Ramos (cell line): ENCODE results near the gene FAM83F.

Experiments
- in situ Hi-C: fragments of 300-500 bp; cut with MboI; formaldehyde crosslinking; loops from one replicate; pipeline ENCODE4 v1.14.3; 2022; ENCODE audit warnings: low sequenced_read_pairs; ENCODE audit not compliant: unreplicated experiment

The FAM83F gene

DNA sequence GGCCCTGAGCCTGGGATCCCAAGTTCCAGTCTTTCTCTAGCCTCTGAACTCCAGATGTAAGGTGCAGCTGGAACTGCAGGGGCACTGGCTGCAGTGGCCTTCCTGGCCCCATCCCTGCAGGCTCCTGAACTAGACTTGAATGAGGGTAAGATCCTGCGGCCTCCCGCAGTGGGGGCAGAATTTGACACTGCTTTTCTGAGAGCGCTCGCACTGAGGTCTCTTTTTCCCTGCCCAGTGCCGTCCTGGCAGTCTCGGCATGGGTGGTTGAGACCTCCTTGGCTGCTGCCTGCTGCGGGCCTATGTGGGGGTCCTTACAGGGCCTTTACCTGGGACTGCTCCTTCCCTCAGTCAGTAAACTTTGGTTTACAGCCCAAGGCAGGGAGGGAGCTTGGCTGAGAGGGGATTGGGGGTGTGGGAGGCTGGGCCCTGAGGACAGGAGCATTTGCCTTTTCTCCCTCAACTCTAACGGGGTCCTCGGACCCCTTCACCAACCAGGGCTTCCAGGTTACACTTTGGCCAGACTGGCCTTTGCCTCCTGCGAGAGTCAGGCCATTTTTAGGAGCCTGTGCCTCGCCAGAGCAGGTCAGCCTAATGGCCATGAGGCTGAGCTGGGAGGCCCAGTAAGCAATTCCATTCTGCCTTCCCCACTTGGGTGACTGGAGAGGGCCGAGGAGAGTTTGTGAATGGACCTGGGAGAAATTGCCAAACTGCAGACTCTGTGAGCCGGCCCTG is 35.4 kb downstream of the FAM83F start:
- in situ Hi-C loops: loop anchor here (5.0 kb wide), 1 partner anchor 488 kb away; no protein-coding TSS in a partner anchor

DNA sequence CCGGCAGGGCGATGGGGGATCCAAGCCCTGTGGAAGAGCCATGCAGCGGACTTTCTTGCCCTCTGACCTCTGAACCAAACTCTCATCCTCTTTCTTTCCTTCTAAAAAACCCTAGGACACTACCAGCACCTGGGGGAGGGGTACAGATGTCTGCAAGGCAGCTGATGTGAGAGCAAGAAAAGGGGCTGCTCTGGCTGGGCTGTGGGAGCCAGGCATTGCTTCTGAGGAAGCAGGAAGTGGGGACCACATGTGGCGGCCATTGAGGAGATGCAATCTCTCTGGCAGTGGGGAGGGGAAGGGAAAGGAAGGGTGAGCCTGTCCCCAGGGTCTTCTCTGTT is 36.0 kb downstream of the FAM83F start:
- in situ Hi-C loops: loop anchor here (5.0 kb wide), 1 partner anchor 488 kb away; no protein-coding TSS in a partner anchor

DNA sequence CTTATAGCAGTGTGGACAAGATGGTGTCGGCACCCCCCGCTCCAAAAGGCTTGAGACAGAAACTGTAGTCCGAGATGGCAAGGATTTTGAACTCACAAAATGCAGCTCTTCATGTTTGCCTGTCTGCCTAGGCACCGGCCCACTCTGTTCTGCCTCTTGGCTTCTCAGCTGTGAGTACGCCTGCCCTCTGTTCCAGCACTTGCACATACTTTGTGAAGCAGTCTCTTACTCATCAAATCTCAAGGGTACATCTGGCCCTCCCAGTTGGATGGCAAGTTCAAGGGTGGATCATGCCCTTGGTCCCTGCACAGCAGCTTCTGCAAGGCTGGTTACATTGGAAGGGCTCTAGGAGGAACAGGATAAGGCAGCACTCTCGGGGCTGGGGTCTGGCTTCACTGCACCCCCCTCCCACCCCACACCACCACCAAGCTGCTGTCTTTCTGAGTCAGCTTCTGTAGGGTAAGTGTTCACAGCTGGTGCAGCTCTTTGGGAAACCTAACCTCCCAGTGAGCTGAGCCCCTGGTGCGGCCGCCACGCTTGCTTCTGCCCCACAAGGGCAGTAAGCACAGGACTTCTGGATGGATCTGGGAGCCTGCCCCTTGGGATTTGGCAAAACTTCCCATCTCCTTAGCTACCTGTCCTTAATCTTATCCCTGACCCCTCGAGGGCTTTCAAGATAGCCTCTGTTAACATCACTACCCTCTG is 37.2 kb downstream of the FAM83F start:
- in situ Hi-C loops: loop anchor here (5.0 kb wide), 1 partner anchor 490 kb away; no protein-coding TSS in a partner anchor

DNA sequence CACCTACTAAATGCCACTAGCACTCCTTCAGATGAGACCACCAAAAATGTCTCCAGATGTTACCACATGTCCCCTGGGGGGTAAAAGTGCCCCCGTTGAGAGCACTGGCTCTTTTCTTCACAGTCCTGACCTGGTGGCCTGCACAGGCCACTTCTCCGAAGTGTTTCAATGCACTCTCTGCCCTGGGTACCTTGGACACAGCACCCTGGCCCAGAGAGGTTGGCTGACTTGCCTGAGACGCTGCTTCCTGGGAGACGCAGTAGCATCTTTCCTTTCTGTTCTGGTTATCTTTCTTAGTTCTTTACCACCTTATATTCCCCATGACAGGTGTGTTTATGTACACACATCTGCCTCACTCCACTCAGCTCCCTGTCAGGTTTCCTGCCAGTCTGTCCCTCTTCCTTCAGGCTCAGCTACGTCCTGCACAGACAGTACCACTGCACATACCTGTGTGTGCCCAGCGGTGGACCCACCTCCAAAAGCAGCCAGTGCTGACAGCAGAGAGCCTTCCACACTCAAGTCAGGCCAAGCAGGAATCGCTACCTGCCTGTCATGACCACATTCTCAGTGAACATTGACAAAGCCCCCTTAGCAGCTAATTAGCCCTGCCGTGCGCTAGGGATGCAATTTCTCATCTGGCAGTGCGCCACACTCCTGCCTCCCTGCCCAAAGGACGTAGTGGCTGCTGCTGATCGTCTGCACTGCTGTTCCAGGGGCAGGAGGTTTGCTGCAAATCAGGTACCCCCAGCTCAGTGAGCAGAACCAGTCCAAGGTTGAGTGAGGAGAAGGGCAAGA is 39.0 kb downstream of the FAM83F start:
- in situ Hi-C loops: loop anchor here (5.0 kb wide), 1 partner anchor 491 kb away; no protein-coding TSS in a partner anchor

DNA sequence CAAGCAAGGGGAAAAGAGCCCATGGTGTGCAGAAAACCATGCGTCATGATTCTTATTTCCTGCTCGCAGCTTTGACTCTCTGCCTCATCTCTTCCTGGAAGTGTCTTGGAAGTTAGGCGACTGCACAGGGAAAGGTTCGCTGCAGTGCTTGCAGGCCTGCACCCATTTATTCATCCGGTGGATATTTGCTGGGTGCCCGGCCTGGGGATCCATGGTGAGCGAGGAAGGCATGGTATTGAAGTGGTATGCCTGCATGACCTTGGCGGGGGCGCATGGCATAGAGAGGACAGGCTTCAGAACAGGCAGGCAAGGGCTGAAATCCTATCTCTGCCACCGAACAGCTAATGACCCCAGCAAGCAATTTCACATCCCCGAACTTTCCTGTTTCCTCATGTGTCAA is 40.6 kb downstream of the FAM83F start:
- in situ Hi-C loops: no loop called here

DNA sequence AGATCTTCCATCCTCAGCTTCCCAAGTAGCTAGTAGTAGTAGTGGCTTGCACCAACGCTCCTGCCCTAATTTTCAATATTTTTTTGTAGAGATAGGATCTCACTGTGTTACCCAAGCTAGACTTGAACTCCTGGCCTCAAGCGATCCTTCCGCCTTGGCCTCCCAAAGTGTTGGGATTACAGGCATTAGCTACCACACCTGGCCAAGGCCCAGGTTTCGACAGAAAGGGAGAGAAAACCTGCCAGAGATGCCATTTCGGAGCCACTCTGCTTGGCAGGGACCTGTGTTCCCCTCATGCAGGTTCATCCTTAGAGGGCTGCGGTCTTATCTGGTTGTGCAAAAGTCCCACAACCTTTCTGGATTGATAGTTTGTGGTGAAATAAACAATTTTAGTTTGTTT is 41.4 kb downstream of the FAM83F start:
- in situ Hi-C loops: no loop called here

DNA sequence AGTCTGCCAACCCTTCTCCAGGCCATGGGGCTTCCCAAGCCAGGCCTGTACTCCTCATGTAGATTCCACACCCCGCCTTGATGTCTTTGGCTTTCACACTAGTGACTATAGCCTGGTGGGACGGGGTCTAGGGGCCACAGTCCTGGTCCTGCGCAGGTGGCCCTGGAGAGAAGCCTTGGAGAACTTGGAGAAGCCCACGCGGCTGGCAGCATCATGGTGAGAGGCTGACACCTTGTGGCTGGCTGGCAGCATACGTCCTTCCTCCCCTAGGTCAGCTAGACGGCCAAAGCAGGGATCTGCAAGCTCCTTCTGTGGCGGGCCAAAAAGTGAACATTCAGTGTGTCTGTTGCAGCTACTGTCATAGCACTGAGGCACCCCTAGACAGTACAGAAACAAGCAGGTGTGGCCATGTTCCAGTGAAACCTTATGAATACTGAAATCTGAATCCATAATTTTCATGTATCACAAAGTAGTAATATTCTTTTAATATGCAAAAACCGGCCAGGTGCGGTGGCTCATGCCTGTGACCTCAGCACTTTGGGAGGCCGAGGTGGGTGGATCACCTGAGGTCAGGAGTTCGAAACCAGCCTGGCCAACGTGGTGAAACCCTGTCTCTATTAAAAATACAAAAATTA is 42.0 kb downstream of the FAM83F start:
- in situ Hi-C loops: no loop called here

DNA sequence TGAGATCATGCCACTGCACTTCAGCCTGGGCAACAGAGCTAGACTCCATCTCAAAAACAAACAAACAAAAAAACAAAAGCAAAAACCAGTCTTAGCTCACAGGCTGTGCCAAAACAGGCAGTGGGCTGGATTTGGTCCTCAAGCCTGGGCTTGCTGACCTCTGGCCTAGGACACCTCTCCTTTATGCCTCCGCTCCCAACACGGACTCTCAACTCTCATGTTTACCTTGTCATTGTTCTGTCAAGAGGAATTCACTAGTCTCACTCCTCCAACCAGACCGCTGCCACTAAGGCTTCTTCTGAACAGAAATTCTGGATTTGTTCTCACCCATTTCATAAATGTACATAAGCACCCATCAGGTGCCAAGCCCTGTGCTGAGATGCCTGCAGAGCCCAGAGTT is 42.6 kb downstream of the FAM83F start:
- in situ Hi-C loops: no loop called here

DNA sequence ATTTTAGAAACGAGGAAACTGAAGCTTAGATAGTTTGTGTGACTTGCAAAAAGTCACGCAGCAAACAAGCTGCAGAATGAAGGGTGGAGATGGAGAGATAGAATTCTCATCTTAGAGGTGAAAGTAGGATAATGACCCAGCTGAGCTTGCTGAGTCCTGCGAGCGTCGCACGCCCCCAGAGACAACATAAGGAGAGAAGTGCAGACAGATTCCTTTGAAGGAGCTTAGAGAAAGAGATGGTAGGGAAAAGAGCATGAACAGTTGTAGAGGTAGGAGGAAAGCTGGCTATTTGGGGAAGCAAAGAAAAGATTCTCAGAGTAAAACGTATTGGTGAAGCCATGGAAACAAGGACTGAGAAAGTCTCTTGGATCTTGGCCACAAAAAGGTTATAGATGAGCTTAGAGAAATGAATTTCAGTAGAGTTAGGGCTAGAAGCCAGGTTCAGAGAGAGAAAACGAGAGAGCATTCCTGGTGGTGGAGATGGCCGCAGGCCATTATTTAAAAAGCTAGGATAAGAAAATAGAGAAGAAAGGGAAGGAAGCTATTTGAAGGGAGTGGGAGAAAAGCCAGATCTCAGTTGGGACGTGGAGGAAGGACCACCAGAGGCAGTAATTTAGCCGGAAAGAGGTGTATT is 44.8 kb downstream of the FAM83F start:
- in situ Hi-C loops: no loop called here

DNA sequence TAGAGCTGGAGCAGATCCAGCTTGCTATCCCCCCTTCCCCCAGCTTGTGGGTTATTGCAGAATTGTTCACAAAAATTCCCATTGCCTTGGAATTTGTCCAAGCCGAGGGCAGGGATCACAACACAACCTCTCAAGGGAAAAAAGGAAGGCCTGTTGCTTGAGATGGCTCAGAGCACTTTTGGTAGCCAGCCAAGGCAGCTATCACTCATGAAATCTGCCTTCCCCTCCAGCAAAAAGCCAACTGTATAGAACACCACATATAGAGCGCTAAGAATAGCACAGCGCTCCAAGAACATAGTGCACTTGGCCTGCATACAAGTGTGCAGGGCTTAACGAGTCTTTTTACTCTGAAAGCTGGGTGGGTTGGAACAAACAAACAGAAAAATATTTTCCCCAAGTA is 46.2 kb downstream of the FAM83F start:
- in situ Hi-C loops: no loop called here

DNA sequence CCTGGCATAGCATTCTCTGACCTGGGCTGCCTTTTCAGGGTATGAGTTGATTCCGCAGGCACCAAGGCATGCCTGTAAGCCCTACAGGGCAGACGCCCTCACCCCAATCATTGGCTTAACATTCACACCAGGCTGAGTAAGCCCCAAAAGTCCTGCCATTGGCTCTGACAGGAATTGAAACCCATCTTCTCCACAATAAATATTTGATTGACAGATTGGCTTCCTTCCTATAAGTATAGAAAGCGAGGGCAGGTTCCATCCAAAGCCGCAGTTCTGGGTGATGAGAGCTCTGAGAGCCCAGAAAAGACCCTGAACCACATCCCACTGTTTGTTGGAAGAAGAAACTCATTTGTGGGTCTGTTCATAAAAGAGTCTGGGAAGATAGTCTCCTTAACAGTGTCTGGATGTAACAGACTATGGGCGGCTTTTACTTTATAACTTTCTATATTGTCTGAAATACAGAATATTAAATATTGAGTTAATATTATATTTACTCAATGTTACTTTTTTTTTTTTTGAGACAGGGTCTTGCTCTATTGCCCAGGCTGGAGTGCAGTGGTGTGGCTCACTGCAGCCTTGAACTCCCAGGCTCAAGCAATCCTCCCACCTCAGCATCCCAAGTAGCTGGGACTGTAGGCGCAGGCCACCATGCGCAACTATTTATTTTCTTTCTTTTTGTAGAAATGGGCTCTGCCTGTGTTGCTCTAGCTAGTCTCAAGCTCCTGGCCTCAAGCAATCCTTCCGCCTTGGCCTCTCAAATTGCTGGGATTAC is 46.8 kb downstream of the FAM83F start:
- in situ Hi-C loops: no loop called here

DNA sequence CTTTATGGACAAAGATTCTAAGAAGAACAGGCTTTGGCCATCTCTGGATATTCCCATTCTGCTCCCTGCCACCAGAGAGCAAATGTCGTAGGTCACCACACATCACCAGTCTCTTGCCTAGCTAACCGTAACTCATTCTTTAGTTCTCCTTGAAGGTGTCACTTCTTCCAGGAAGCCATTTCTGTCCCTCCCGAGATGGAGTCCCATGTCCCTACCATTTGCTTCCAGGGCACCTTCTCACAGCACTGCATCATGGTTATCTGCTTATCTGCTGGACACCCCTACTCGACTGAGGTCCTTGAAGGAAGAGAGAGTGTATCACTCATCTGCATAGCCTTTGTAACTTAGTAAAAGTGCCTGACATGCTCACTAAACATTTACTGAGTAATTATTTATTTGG is 47.6 kb downstream of the FAM83F start:
- in situ Hi-C loops: no loop called here

DNA sequence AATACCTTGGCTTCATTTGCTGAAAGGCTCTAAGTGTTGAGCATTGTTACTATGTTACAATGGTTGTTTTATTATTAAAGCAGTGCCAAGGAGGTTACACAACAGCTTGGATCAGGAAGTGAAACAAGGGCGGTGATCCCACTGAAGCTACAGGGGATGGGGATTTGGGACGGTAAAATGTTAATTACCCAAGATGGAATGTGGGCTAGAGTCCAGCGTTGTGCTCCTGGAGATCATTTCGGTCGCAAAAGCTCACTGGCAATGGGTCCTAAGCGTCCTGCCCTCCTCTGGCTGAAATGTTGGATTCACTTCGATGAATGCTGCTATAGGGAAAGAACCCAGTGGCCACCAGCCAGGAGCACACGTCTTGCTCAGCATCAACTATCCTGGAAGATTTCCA is 48.3 kb downstream of the FAM83F start:
- in situ Hi-C loops: no loop called here

DNA sequence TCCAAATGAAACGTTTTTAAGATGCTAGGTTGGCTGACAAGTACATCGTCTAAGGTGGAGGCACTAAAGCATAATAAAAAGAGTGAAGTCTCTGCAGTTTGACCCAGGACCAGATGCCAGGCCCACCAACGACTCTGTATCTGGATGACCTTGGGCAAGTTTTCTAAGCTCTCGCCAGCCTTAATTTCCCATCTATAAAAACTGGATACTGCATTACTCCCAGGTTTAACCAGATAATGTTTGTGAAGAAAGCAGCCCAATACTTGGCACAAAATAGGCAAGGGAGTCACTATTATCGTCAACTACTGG is 49.0 kb downstream of the FAM83F start:
- in situ Hi-C loops: no loop called here

DNA sequence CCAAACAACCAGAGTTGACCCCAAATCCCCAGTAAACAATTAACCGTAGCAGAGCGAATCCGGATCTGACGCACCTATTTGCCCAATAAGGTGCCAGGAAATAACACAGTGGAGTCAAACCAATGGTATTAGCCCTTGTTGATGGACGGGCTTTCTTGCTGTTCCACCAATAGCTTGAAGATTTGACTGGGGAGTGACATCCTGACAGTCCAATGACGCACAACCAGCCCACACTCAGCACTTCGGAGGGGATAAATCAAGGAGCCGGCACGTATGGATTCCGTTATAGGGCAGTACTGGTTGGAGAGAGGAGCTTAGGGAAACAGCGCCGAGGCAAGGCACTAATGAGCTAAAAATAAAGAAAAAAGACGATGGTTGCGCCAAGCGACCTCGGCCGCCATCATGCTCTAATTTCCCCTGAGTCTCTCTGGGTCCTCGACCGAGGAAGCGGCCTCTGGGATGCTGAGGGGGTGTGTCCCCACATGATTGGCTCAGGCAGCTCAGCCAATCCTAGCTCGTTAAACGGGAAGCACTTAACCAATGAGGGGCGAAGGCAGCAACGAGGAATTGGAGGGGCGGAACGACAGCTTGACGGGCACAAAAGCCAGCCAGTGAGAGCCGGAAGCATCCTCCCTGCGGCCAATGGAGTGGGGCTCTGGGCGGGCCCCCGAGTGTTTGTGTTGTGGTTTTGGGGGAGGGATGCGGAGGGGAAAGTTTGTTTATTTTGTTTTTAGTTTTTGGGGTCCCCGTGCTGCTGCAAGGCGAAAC is 49.5 kb downstream of the FAM83F start:
- in situ Hi-C loops: no loop called here

DNA sequence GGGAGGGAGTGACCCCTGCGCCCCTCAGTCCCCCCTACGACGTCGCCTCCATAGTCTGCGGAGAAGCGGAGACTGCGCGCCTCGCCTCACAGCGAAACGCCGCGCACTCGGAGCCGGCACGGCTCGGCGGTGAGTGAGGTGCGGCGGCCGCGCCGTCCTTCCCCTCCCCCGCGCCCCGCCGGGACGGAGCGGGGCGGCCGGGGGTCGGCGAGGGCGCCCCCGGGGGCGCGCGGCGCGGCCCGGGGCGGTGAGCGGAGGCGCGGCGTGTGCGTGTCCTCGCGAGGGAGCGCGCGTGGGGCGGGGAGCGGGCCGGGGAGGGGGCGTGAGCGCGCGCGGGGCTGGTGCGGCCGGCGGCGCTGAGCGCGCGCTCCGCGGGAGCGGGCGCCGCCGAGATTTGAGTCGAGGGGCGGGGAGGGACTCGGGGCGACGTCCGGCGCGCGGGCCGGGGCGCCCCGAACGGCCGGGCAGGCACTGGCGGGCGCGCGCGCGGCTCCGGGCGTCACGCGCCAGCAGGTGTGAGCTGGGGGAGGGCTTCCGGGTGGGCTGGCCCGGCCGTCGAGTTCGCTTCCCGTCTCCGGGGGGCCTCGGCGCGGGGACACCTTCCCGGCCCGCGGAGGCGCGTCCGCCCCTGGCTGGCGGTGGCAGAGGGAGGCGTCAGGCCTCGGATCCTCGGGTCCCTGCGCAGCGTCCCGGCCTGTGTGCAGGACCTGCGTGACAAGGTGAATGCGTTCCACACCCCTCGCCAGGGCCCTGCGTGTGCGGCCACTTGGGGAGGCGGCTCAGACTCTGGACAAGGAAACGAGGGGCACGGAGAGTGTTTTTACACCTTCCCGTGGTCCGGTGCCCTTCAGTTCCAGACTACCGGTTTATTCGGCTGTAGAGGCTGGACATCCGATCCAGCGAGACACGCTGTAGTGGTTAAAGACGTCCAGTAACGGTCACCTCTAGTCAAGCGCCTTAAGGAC is 50.4 kb downstream of the FAM83F start:
- in situ Hi-C loops: no loop called here

DNA sequence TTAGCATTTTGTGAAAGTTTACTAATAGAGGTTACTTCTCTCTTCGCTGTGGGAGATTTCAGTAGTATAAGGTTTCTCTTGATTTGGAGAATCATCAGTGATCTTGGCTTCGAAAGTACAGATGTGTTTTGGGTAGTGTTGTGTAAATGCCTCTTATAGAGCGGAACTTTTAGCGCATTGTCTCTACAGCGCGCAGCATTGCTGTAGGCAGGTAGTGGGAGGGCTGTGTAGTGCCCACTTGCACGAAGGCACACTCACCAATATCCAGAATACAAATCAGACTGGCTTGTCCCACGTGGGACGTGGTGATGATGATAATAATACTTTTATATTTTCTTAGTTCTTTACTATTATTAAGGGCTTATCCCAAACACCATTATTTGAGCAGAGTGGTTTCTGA is 51.4 kb downstream of the FAM83F start:
- in situ Hi-C loops: no loop called here

DNA sequence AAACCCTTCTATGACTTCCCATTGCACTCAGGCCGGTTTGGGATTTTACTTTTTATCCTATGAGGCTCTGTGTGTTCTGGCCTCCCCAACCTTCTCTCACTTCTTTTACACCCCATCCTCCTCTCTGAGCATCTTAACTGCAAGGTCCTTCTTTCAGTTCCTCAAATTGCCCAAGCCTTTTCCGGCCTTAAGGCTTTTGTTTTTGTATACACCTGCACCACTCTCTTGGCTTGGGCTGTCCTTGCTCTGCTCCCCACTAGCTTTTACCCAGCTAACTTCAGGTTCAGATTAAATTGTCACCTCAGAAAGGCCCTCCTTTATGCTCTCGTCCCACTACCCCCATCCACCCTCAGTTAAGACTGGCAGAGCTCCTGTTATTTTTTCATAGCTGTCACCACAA is 55.5 kb downstream of the FAM83F start:
- in situ Hi-C loops: loop anchor here (10.0 kb wide), 1 partner anchor 295 kb away; the partner anchor contains the start of gene ADSL
